ENCODE data around the gene DNAH6.

The DNAH6 gene

GRCh38 chr2:84856787-84857186 lies 340.5 kb downstream of the DNAH6 start:
- no peak for DNase-seq (ENCODE audit: low read depth)
- no peak overlapping the region for H3K4me3 ChIP-seq (replicated peaks; ENCODE audit: low read depth, low read length)
- TF ChIP-seq CTCF (IDR thresholded peaks at IDR 0.05; ENCODE audit: low read length, missing control alignments) = no peak

GRCh38 chr2:84857566-84857965 lies 341.3 kb downstream of the DNAH6 start:
- TF ChIP-seq CTCF (IDR thresholded peaks at IDR 0.05; ENCODE audit: low read length, missing control alignments) = no peak
- no peak for DNase-seq (ENCODE audit: low read depth)
- no peak overlapping the region for H3K4me3 ChIP-seq (replicated peaks; ENCODE audit: low read depth, low read length)

GRCh38 chr2:84858123-84858522 lies 341.8 kb downstream of the DNAH6 start:
- no peak for DNase-seq (ENCODE audit: low read depth)
- H3K4me3 ChIP-seq (replicated peaks; ENCODE audit: low read depth, low read length) = no peak overlapping the region
- no peak for TF ChIP-seq CTCF (IDR thresholded peaks at IDR 0.05; ENCODE audit: low read length, missing control alignments)

GRCh38 chr2:84858937-84859336 lies 342.6 kb downstream of the DNAH6 start:
- no peak for DNase-seq (ENCODE audit: low read depth)
- no peak overlapping the region for H3K4me3 ChIP-seq (replicated peaks; ENCODE audit: low read depth, low read length)
- no peak for TF ChIP-seq CTCF (IDR thresholded peaks at IDR 0.05; ENCODE audit: low read length, missing control alignments)

- DNase-seq (ENCODE audit: low read depth) = no peak
- H3K4me3 ChIP-seq (replicated peaks; ENCODE audit: low read depth, low read length) = no peak overlapping the region
- no peak for TF ChIP-seq CTCF (IDR thresholded peaks at IDR 0.05; ENCODE audit: low read length, missing control alignments)
Observed at GRCh38 chr2:84861539-84861938, 345.2 kb downstream of the DNAH6 start.

GRCh38 chr2:84862006-84862405 lies 345.7 kb downstream of the DNAH6 start:
- TF ChIP-seq CTCF (IDR thresholded peaks at IDR 0.05; ENCODE audit: low read length, missing control alignments) = no peak
- no peak overlapping the region for H3K4me3 ChIP-seq (replicated peaks; ENCODE audit: low read depth, low read length)
- no peak for DNase-seq (ENCODE audit: low read depth)

- DNase-seq (ENCODE audit: low read depth) = peak; percentile 55
- no peak overlapping the region for H3K4me3 ChIP-seq (replicated peaks; ENCODE audit: low read depth, low read length)
- peak; percentile 36 for TF ChIP-seq CTCF (IDR thresholded peaks at IDR 0.05; ENCODE audit: low read length, missing control alignments)
Observed at GRCh38 chr2:84865181-84865783, 349.0 kb downstream of the DNAH6 start.

Data from fibroblast of pulmonary artery (primary cell).